ENCODE measurements around the gene MERTK.

MERTK gene

DNA sequence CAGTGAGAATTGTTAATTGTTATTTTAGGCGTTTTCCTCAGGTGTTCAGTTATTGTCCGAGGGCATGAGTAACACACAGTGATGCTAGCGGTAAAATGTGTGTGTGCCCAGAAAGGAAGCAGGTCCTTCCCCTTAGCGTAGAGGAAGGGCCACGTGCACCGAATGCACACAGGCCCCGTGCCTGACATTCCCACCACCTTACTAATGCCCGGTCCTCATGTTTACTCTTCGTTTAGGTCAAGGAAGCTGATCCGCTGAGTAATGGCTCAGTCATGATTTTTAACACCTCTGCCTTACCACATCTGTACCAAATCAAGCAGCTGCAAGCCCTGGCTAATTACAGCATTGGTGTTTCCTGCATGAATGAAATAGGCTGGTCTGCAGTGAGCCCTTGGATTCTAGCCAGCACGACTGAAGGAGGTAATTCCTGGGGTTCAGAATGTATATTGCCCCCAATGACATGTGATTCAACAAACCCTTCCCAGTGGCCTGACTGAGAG, 76.7 kb downstream of the MERTK start:
- DNase-seq (ENCODE audit: extremely low read depth in 1 of 2, low read depth in 1 of 2): no peak

DNA sequence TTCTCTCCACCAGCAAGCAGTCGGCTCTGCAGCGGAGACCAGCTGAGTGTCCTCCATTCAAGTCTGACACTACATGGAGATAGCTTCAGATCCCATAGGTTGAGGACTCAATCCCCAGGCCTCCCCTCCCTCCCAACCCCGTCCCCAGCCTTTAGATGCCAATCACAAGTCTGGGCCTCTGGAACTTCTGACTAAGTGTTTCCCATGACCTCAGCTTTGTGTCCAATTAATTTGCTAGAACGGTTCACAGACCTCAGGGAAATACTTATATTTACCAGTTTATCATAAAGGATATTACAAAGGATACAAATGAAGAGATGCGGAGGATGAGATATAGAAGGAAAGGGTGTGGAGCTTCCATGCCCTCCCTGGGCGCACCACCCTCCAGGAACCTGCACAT, 77.4 kb downstream of the MERTK start:
- no peak for DNase-seq (ENCODE audit: extremely low read depth in 1 of 2, low read depth in 1 of 2)

DNA sequence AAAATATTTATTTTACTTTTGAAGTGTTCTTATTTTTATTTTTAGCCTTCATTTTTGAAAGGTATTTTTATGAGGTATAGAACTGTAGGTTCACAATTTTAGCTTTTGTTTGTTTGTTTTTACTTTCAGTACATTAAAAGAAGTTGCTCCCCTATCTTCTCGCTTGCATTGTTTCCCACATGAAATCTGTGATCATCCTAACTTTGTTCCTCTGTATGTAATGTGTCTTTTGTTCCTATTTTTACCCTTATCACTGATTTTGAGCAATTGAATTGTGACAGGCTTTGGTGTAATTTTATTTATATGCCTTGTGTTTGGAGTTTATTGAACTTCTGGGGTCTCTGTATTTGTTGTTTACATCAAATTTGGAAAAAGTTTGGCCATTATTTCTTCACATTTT, 78.8 kb downstream of the MERTK start:
- no peak for DNase-seq (ENCODE audit: extremely low read depth in 1 of 2, low read depth in 1 of 2)

DNA sequence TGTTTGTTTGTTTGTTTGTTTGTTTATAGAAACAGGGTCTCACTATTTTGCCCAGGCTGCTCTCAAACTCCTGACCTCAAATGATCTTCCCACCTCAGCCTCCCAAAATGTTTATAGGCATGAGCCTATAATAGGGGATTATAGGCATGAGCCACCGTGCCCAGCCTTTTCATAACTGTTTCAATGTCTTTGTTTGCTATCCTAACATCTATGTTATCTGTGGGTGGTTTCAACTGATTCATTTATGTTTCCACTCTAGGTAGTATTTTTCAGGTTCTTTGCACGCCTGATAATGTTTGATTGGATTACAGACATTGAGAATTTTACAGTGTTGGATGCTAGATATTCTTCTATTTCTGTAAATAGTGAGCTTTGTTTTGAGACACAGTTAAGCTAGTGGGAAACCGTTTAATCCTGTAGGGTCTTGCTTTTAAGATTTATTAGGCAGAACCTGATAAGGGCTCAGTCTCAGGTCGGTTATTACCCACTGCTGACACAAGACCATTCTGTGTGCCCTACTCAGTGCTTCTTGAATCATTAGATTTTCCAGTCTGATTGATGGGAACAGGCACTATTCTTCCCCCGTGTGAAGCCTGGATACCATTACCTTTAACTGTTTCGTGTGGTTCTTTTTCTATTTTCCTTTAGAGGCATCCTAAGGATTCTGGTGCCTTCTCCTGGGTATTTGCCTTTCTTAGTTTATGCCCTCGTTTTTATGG, 80.2 kb downstream of the MERTK start:
- DNase-seq (ENCODE audit: extremely low read depth in 1 of 2, low read depth in 1 of 2): no peak

DNA sequence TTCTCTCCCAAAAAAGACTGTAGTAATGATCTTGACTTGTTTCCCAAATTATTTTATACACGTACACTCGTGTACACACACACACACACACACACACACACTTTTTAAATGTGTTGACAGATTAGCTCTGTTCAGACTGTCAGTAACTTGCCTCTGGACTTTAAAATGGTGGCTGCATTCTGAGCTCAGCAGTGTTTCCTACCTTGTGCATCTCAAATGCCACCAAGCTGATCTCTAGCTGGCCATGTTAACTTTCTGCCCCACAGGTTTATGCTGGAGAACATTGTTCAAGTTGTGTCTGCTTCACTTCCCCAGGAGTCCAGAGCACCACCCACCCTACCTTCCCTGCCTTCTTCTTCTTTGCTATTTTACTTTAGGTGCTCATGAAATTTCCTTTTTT, 83.3 kb downstream of the MERTK start:
- no peak for DNase-seq (ENCODE audit: extremely low read depth in 1 of 2, low read depth in 1 of 2)

DNA sequence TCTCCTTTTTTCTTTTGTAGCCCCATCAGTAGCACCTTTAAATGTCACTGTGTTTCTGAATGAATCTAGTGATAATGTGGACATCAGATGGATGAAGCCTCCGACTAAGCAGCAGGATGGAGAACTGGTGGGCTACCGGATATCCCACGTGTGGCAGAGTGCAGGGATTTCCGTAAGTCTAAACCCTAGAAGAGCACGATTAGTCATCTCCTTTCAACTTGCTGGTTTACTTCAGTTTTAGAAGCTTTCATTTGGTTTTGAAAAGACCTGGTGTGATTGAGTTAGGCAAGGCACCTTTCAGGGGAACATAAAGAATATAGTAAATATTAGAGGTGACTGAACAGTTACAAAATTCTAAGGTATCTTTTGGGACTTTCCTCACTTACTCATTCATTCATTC, 84.4 kb downstream of the MERTK start:
- no peak for DNase-seq (ENCODE audit: extremely low read depth in 1 of 2, low read depth in 1 of 2)

DNA sequence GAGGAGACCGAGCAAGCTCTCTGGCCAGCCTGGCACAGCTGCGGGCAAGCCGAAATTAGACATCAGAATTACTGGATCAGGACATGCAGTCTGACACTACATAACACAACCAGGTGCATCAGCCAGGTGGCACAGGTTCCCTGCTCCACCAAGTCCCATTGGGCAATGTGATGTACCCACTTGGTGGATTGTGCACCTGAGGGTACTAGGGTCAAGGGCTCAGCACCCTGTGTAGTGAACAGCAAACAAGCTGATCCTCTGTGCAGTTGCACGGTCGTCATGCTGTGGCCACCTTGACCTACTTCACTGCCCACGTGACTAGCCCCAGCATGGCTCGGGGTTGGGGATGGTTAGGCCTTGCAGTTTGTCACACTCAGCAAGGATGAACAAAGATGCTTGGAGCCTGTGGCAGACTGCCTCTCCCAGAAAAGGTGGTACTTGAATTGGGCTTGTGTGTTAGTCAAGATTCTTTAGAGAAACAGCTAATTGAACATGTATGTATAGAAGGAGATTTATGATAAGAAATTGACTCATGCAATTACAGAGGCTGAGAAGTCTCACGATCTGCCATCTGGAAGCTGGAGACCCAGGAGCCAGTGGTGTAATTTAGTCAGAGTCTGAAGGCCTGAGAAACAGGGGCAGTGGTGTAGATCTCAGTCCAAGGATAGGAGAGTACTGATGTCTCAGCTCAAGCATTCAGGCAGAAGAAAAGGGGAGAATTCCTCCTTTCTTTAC, 85.2 kb downstream of the MERTK start:
- no peak for DNase-seq (ENCODE audit: extremely low read depth in 1 of 2, low read depth in 1 of 2)

DNA sequence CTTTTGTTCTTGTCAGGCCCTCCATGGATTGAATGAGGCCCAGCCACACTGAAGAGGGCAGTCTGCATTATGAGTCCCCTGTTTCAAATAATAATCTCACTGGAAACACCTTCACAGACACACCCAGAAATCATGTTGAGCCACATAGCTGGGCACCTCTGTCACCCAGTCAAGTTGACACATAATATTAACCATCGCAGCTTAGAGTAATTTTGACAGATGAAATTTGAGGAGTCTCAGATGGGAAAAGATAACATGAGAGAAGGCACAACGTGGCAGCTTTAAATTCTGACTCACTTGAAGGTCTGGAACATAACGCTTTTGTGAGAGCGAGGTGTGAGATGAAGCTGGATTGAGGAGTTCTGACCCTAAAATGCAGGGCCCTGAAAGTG, 85.8 kb downstream of the MERTK start:
- no peak for DNase-seq (ENCODE audit: extremely low read depth in 1 of 2, low read depth in 1 of 2)

DNA sequence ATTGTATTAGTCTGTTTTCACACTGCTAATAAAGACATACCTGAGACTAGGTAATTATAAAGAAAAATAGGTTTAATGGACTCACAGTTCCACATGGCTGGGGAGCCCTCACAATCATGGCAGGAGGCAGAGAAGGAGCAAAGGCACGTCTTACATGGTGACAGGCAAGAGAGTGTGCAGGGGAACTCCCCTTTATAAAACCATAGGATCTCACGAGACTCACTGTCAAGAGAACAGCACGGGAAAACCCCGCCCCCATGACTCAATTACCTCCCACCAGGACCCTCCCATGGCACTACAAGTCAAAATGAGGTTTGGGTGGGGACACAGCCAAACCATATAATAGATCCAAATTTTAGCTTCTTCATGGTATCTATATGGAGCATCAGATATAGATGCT, 87.1 kb downstream of the MERTK start:
- no peak for DNase-seq (ENCODE audit: extremely low read depth in 1 of 2, low read depth in 1 of 2)

DNA sequence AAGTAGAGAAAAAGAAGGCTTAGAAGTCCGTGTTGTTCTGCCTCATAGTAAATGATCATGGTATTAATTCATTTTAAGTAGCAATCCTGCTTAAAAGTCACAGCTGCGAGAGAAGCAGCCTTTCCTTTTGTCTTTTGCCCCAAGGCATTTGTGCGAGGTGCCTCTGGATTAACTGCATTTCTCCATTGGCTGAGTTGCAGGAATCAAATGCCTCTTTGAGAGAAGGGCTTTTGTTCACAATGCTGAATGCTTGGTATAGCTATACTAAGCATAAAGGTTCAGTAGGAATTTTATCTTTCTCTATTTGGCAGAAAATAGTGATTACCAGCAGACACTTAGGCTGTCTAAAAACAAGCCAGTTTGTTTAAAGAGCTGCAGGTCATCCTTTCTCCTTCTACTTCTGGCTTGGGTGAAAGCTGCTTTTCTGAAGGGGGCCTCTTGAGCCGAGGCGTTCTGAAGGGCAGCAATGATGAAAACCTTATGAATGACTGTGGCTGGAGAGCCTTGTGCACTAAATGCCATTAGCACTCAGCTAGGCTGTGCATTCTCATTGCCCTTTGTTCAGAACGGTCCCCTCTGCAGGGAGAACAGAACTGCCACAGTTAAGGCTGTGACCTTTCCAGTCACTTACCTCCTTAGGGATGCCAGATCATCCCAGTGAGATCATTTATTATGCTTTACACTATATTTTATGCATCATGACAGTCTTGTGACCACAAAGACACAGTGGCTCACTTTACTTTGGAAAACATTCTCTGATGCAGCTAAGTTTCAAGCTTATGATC, 87.9 kb downstream of the MERTK start:
- DNase-seq (ENCODE audit: extremely low read depth in 1 of 2, low read depth in 1 of 2): no peak

DNA sequence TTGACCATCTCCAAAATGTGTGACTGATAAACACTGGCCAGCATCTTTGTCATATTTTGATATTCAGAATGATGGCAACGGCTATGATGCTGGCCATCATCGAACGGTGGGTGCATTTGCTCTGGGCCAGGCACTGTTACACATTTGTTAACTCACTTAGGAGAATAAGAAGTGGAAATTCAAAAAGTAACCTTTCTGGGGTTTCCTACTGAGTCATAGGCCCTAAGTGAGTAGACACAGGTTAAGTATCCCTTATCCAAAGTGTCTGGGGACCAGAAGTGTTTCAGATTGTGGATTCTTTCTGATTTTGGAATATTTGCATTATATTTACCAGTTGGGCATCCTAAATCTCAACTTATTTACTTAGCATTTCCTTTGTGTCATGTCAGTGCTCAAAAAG, 92.0 kb downstream of the MERTK start:
- no peak for DNase-seq (ENCODE audit: extremely low read depth in 1 of 2, low read depth in 1 of 2)

DNA sequence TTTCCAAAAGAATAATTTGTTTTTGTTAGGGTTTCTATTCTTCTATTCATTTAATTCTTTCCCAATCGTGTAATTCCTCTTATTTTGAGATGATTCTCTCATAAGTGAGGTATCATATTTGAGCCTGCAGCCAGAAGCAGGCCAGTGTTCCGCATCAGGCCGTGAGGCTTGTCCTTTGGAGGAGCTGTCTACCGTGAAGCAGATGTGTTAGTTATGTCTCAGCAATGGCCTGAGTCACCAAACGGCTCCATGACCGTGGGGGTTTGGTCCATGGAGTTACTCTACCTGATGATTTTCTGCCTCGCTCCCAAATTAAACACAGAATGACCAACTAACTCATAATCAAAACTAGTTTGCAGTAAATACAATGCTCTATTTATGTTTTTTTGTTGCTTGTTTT, 92.4 kb downstream of the MERTK start:
- DNase-seq (ENCODE audit: extremely low read depth in 1 of 2, low read depth in 1 of 2): no peak

DNA sequence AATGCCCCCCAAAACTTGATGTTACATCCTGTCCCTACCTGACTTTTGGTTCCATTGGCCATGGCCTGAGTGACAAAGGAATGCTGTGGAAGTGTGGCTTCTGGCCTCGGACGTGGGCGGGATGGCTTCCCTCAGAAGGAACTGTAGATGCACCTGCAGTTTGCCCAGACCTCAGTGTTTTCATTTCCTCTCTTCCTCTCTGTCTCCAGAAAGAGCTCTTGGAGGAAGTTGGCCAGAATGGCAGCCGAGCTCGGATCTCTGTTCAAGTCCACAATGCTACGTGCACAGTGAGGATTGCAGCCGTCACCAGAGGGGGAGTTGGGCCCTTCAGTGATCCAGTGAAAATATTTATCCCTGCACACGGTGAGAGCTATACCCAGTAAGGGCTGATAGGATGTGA, 95.6 kb downstream of the MERTK start:
- DNase-seq (ENCODE audit: extremely low read depth in 1 of 2, low read depth in 1 of 2): no peak

DNA sequence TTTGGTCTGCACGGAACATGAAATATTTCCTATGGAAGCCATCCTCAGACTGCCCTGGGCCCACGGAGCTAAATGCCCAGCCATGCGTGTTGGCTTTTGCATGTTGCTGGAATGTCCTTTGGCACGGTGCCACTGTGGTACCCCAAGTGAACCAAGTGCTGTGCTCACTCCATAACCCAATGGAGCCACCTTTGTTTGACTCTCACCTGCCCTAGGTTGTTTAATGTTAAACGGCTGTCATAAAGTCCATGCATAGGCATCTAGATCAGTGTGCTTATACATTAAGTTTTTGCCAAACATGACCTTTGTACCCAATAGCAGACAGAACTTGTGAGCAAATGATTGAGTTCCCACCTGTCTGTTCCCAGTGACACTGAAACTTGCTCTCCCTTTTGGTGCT, 96.7 kb downstream of the MERTK start:
- no peak for DNase-seq (ENCODE audit: extremely low read depth in 1 of 2, low read depth in 1 of 2)

DNA sequence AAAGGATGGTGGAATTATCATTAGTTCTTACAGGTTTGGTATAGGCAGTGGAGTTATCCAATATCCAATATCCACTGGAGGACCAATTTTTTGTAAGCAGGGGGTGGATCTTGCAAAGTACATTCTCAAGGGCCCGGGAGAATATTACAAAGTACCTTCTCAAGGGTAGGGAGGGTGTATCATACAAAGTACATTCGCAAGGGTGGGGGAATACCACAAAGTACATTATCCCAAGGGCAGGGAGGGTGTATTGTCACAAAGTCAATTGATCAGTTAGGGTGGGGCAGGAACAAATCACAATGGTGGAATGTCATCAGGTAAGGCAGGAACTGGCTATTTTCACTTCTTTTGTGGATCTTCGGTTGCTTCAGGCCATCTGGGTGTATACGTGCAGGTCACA, 101.4 kb downstream of the MERTK start:
- no peak for DNase-seq (ENCODE audit: extremely low read depth in 1 of 2, low read depth in 1 of 2)

DNA sequence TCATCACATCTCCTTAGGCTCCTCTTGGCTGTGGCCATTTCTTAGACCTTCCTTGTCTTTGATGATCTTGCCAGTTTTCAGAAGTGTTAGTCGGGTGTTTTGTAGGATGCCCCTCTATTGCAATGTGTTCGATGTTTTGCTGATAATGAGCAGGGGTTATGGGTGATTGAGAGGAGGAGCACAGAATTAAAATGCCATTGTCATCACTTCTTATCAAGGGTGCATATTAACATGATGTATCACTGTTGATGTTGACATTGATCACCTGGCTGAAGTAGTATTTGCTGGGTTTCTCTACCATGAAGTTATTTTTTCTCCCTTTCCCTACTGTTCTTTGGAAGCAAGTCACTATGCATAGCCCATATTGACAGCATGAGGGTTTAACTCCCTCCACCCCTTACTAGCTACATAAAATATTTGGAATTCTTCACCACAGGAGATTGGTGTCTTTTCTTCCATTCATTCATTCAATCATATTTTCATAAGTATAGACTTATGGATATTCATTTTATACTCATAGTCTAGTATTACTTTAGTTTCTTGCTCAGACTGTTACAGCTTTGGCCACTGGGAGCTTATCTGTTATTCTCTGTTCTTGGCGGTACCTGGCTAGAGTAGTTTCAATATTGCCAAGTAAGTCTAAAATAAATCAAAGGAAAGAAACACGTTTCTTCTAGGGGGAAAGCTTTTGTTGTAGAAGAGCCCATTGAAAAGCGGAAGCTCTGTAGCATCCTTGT, 102.2 kb downstream of the MERTK start:
- DNase-seq (ENCODE audit: extremely low read depth in 1 of 2, low read depth in 1 of 2): no peak

DNA sequence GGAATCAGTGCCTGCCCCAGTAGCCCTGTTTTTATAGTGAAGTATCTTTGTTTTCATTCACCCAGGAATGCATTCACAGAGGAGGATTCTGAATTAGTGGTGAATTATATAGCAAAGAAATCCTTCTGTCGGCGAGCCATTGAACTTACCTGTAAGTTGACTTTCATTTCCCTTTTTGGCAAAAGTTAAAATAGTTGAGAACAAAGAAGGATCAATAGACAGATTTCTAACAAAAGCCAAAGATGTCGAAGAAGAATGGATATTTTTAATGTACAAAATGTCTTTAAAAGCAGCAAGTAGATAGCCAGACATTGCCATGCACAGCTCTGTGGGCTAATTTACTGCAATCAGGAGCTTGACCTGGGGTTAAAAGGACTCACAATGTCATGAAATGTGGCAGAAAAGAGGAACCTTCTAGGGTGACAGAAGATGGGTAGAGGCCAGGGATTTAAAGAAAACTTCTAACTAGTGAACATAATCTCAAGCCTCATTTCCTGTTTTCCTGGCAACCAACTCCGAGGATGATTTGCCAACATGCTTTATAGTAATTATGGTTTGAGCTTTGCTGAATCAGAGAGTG, 102.8 kb downstream of the MERTK start:
- DNase-seq (ENCODE audit: extremely low read depth in 1 of 2, low read depth in 1 of 2): no peak

DNA sequence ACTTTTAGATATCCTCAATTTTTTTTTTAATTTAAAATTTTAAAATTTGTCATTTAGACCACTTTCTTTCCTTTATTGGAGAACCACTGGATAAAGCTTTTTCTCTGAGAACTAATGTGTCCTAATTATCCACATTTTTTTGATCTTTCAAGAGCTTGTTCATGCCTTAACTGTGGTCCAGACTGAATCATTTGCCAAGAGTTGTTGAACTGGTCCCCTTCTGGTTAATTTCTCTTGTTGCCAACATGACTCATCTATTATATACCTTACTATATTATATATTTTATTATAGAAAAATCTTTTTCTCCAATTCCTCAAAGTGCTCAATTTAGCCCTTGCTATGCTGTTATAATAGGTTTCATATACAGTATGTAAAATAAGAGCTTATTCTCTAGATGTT, 103.5 kb downstream of the MERTK start:
- no peak for DNase-seq (ENCODE audit: extremely low read depth in 1 of 2, low read depth in 1 of 2)

DNA sequence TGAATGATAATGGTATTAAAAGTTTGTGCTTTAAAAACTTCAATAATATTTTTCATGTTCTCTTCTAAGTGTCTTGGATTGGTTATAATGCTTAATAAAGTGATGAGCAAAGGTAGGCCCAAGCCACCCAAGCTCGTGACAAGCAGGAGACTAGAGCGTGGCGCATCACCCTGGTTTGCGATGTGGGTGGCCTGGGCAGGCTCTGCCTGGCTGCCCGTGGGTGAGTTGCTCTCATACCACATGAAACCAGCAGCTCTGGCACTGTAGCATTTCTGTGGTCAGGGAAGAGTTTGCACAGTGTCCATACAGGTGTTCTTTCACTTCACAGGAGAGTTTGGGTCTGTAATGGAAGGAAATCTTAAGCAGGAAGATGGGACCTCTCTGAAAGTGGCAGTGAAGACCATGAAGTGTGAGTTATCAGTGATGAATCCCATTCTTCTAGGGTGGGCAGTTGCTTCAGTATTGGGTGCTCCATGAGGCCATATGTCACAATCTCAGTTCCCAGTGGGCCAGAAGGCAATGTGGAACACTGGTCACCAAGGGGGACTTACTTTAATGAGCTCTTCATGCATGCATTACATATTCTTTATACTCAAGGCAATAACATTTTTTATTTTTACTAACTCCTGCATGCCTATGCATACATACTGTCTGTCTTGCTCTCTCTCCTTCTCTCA, 105.3 kb downstream of the MERTK start:
- no peak for DNase-seq (ENCODE audit: extremely low read depth in 1 of 2, low read depth in 1 of 2)

DNA sequence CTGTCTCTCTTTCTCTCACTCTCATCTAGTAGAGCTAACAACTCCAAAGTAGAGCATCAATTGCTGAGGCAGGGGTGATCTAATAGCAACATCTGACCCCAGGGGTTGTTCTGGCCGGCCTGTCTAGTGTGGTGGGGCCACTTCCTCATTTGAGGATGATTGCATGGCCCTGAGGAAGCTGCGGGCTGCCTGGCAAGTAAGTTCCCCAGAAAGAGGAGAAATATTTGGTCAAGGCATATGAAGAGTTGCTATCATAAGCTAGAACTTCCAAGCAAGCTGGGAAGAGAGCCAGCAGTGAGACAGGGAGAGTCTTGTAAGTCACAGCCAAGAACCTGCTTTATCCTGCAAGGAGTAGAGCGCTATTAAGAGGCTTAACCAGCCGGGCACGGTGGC, 105.8 kb downstream of the MERTK start:
- DNase-seq (ENCODE audit: extremely low read depth in 1 of 2, low read depth in 1 of 2): no peak
